Breast epithelium (tissue), 4 donors: ENCODE results near the gene SARNP. TPM values are rescaled to one million over a fixed set of nuclear protein-coding genes. Genes with fewer than 3 reads are reported as not detected.
A peak's percentile ranks its signal among the peaks of the same experiment; 100 is the strongest.

Source experiments
- DNase-seq, 2 donors: peaks; one replicate each; pipeline ENCODE4 v3.0.0-alpha.2; 2019; ENCODE audit warnings: low spot score in 2 of 2
- H3K27ac ChIP-seq, 2 donors: fragments of 200-600 bp; sonication (generic) in 1 of 2; one replicate each; pipeline ENCODE4 v1.5.1; 2016 to 2019; ENCODE audit warnings: mild to moderate bottlenecking in 1 of 2
- H3K27me3 ChIP-seq, 2 donors: fragments of 200-600 bp; sonication (generic) in 1 of 2; one replicate each; pipeline versions ENCODE4 v1.5.1 to v1.6.0; 2017 to 2019; ENCODE audit warnings: control low read depth in 1 of 2, mild to moderate bottlenecking in 1 of 2
- H3K36me3 ChIP-seq: fragments of 200-600 bp; one replicate; pipeline ENCODE4 v1.5.1; 2019
- H3K4me1 ChIP-seq, 2 donors: fragments of 200-600 bp; sonication (generic); one replicate each; pipeline ENCODE4 v1.5.1; 2016 to 2019; ENCODE audit warnings: control low read depth in 1 of 2
- H3K4me3 ChIP-seq, 3 donors: fragments of 200-600 bp; sonication (generic); 1 replicate in 2 of 3; 2 replicates in 1 of 3; pipeline ENCODE4 v1.5.1; 2016 to 2019; ENCODE audit warnings: mild to moderate bottlenecking in 3 of 3, moderate library complexity in 2 of 3
- H3K9me3 ChIP-seq, 2 donors: fragments of 200-600 bp; sonication (generic) in 1 of 2; one replicate each; pipeline ENCODE4 v1.5.1; 2016 to 2019; ENCODE audit warnings: control low read depth in 1 of 2
- POLR2A ChIP-seq: fragments of 450-650 bp; IDR thresholded peaks from one replicate; pipeline ENCODE4 v1.6.1; 2016; ENCODE audit warnings: antibody characterized with exemption, mild to moderate bottlenecking, moderate library complexity
- POLR2AphosphoS5 ChIP-seq, 3 donors: sonication (generic); formaldehyde crosslinking; IDR thresholded peaks; one replicate each; pipeline ENCODE4 v1.6.1; 2017; ENCODE audit warnings: antibody characterized with exemption in 3 of 3
- intact Hi-C: fragments of 100-400 bp; cut with DNase I; formaldehyde crosslinking; loops from one replicate; pipeline ENCODE4 v1.15.1; 2023; ENCODE audit warnings: low total_unique reads
- total RNA-seq, 3 donors: library from RNA; depleted of rRNA; stranded (reverse); fragments of >200 nt; gene quantifications; one replicate each; pipeline ENCODE4 v1.1.0, GENCODE V29; 2016
- TF ChIP-seq, protein P1 (sequence below), 3 donors: fragments of 450-650 bp; IDR thresholded peaks; one replicate each; pipeline ENCODE4 v1.5.1; 2016 to 2017; ENCODE audit warnings: antibody characterized with exemption in 3 of 3, mild to moderate bottlenecking in 3 of 3, moderate library complexity in 3 of 3

Gene SARNP
- total RNA-seq, 3 donors from 2014 or later: 54.7 to 64.3 (median 55.3) TPM

DNA sequence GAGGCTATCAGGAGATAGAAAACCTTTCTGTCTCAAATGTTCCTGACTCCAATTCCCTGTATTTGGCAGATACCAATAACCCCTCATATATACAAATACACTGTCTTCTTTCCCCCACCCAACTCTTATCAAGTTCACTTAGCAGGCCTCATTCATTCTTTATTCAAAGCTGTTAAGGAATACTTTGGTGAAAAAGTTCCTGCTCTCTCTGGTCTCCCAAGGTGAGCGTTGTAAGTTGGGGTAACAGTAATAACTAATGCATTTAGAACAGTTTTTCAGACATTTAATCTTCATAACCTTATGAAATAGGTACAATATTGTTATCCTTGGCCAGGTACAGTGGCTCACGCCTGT, 78.5 kb downstream of the SARNP start:
- no peak for DNase-seq
- TF ChIP-seq, protein P1, sequence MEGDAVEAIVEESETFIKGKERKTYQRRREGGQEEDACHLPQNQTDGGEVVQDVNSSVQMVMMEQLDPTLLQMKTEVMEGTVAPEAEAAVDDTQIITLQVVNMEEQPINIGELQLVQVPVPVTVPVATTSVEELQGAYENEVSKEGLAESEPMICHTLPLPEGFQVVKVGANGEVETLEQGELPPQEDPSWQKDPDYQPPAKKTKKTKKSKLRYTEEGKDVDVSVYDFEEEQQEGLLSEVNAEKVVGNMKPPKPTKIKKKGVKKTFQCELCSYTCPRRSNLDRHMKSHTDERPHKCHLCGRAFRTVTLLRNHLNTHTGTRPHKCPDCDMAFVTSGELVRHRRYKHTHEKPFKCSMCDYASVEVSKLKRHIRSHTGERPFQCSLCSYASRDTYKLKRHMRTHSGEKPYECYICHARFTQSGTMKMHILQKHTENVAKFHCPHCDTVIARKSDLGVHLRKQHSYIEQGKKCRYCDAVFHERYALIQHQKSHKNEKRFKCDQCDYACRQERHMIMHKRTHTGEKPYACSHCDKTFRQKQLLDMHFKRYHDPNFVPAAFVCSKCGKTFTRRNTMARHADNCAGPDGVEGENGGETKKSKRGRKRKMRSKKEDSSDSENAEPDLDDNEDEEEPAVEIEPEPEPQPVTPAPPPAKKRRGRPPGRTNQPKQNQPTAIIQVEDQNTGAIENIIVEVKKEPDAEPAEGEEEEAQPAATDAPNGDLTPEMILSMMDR (IDR thresholded peaks at IDR 0.05): peak in 1 of 3 donors; percentile 5
- TF ChIP-seq POLR2A: no peak
- no peak for TF ChIP-seq POLR2AphosphoS5 (IDR thresholded peaks at IDR 0.05)
- Histone ChIP-seq H3K4me3 (peak overlapping the region; percentile 51 to 64 (median 58)), H3K4me1 (peaks cover under 1 to 3% of the 10 kb centered on the region in 2 donors), H3K9me3 (no peaks in the 10 kb centered on the region), H3K27me3 (no peaks in the 10 kb centered on the region), H3K27ac (no peak overlapping the region), H3K36me3 (no peaks in the 10 kb centered on the region)
- intact Hi-C loops: no loop called here

GRCh38 chr12:55738123-55739024, 79.2 kb downstream of the SARNP start:
- Histone ChIP-seq H3K36me3 (no peaks in the 10 kb centered on the region), H3K4me3 (peak overlapping the region; percentile 51 to 64 (median 58)), H3K9me3 (no peaks in the 10 kb centered on the region), H3K27me3 (no peaks in the 10 kb centered on the region), H3K4me1 (peaks cover 0 to 3% of the 10 kb centered on the region in 2 donors), H3K27ac (peak overlapping the region; percentile 71 to 79)
- DNase-seq: peak; percentile 60 to 68
- intact Hi-C loops: no loop called here
- TF ChIP-seq POLR2A (no peak), POLR2AphosphoS5 (IDR thresholded peaks at IDR 0.05) (peak in 1 of 3 donors; percentile 45)
- TF ChIP-seq, protein P1 (IDR thresholded peaks at IDR 0.05): peak; percentile 80 to 92 (median 92)

DNA sequence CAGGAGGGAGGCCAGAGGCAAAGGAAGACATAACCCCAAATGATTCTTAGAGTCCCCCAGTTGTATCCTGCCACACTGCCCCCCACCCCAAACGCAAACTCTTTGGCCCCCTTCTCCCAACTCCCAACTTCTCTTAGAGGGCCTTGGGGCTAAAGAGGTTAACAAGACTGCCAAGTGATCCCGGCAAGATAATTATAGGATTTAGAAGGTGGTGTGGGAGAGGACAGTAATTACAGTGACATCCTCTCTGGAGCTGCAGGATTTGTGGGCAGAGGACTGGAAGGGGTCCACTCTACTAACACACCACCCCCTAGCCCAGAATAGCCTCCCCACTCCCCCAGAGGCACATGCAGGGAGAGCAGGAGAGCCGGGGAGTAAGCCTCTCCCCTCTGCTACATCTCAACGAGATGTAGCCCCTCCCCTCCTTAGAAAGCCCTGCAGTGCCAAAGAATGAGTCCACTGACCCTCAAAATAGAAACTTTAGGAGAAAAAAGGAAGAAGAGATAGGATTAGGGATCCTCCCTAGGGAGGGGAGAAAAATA, 79.9 kb downstream of the SARNP start:
- Histone ChIP-seq H3K4me1 (peaks cover 0 to 2% of the 10 kb centered on the region in 2 donors), H3K27me3 (no peaks in the 10 kb centered on the region), H3K9me3 (no peaks in the 10 kb centered on the region), H3K27ac (peak overlapping the region; percentile 71 to 79), H3K36me3 (no peaks in the 10 kb centered on the region), H3K4me3 (peak overlapping the region; percentile 51 to 64 (median 58))
- intact Hi-C loops: no loop called here
- no peak for DNase-seq
- TF ChIP-seq, protein P1 (IDR thresholded peaks at IDR 0.05): no peak
- TF ChIP-seq POLR2AphosphoS5 (IDR thresholded peaks at IDR 0.05) (no peak), POLR2A (no peak)

- Histone ChIP-seq H3K4me1 (no peaks in the 10 kb centered on the region), H3K9me3 (no peaks in the 10 kb centered on the region), H3K4me3 (no peak overlapping the region), H3K36me3 (no peaks in the 10 kb centered on the region), H3K27ac (peak overlapping the region; percentile 71 to 79), H3K27me3 (no peaks in the 10 kb centered on the region)
- intact Hi-C loops: no loop called here
- DNase-seq: peak in 1 of 2 donors; percentile 62
- no peak for TF ChIP-seq POLR2AphosphoS5 (IDR thresholded peaks at IDR 0.05)
- TF ChIP-seq, protein P1 (IDR thresholded peaks at IDR 0.05): peak; percentile 35 to 74 (median 67)
These were observed 80.5 kb downstream of the SARNP start for GRCh38 chr12:55736780-55737580.
